Endothelial cell of umbilical vein (primary cell): Measurements from ENCODE around the gene FADS2. TPM values are rescaled to one million over a fixed set of nuclear protein-coding genes. Genes with fewer than 3 reads are reported as not detected.

Source experiments
- BruUV-seq: library from RNA; stranded (reverse); fragments of 400-500 nt; replicated peaks from 2 replicates; lab custom pipeline; 2021; lab: Mats Ljungman, UMichigan
- CTCF ChIA-PET: fragments of 300-600, 350-600 bp; sonication (Branson Sonifier 250); formaldehyde crosslinking; loops from one replicate; lab custom pipeline; 2021; ENCODE audit warnings: antibody characterized with exemption, inconsistent platforms; lab: Charles Lee
- POLR2A ChIA-PET: fragments of 300-600, 350-600 bp; sonication (Branson Sonifier 250); formaldehyde crosslinking; loops from one replicate; lab custom pipeline; 2021; ENCODE audit warnings: antibody characterized with exemption, inconsistent platforms; lab: Charles Lee
- DNase-seq: peaks from one replicate; pipeline ENCODE4 v3.0.0-alpha.2; 2011; ENCODE audit warnings: low read depth, low spot score
- FAIRE-seq: peaks from 2 replicates; lab custom pipeline; 2011; peaks lifted over from hg19 to GRCh38; lab: Jason Lieb, UNC
- H2AFZ ChIP-seq: 2 replicates; pipeline ENCODE4 v1.6.0; 2012; ENCODE audit warnings: low read depth, low read length, control low read depth, inconsistent platforms
- H3K27ac ChIP-seq: 2 replicates; pipeline ENCODE4 v1.5.1; 2011; ENCODE audit warnings: low read depth, mild to moderate bottlenecking, control low read depth, low read length, moderate library complexity; ENCODE audit not compliant: insufficient read depth
- H3K27me3 ChIP-seq, 2 experiments: 2 replicates each; pipeline versions ENCODE4 v1.6.0 to v1.6.1; 2011; ENCODE audit warnings: low read length in 2 of 2, mixed read lengths in 1 of 2; ENCODE audit not compliant: control insufficient read depth in 2 of 2, insufficient read depth in 2 of 2
- H3K36me3 ChIP-seq, 2 experiments: 2 replicates in 1 of 2; 3 replicates in 1 of 2; pipeline ENCODE4 v1.5.1; 2011; ENCODE audit warnings: low read length in 2 of 2, mild to moderate bottlenecking in 1 of 2, moderate library complexity in 1 of 2; ENCODE audit not compliant: control insufficient read depth in 2 of 2, insufficient read depth in 2 of 2; ENCODE audit errors: extremely low read depth in 1 of 2
- H3K4me1 ChIP-seq: 3 replicates; pipeline ENCODE4 v1.5.1; 2011; ENCODE audit warnings: mild to moderate bottlenecking, low read length; ENCODE audit not compliant: control insufficient read depth, insufficient read depth; ENCODE audit errors: extremely low read depth
- H3K4me2 ChIP-seq: 2 replicates; pipeline ENCODE4 v1.6.1; 2011; ENCODE audit warnings: low read length, control low read depth, mixed read lengths; ENCODE audit not compliant: insufficient read depth
- H3K4me3 ChIP-seq, 3 experiments: fragments of 200-600 bp in 1 of 3; sonication (generic), shearing (Covaris generic) in 1 of 3; replicated peaks in 1 of 3; 2 replicates each; pipeline ENCODE4 v1.5.1; 2011 to 2016; ENCODE audit warnings: control low read depth in 3 of 3, low read length in 3 of 3, mild to moderate bottlenecking in 2 of 3, inconsistent platforms in 1 of 3, low read depth in 1 of 3, moderate library complexity in 1 of 3; ENCODE audit not compliant: insufficient read depth in 1 of 3
- H3K79me2 ChIP-seq: 2 replicates; pipeline ENCODE4 v1.6.0; 2012; ENCODE audit warnings: low read length, inconsistent platforms; ENCODE audit not compliant: control insufficient read depth, insufficient read depth
- H3K9ac ChIP-seq: replicated peaks from 2 replicates; pipeline ENCODE3; 2011; ENCODE audit warnings: low read length, control low read depth; ENCODE audit not compliant: insufficient read depth; ENCODE audit errors: extremely low read depth
- H3K9me1 ChIP-seq: replicated peaks from 3 replicates; pipeline ENCODE4 v1.6.0; 2011; ENCODE audit warnings: mild to moderate bottlenecking, low read length; ENCODE audit not compliant: control insufficient read depth, insufficient read depth; ENCODE audit errors: extremely low read depth
- H3K9me3 ChIP-seq: replicated peaks from 2 replicates; pipeline ENCODE4 v1.5.1; 2012; ENCODE audit warnings: low read length, inconsistent platforms; ENCODE audit not compliant: control insufficient read depth, insufficient read depth
- H4K20me1 ChIP-seq: replicated peaks from 2 replicates; pipeline ENCODE3; 2011; ENCODE audit warnings: mild to moderate bottlenecking, low read length; ENCODE audit not compliant: control insufficient read depth, insufficient read depth; ENCODE audit errors: extremely low read depth
- CTCF ChIP-seq, 2 donors: IDR thresholded peaks; 1 replicate in 1 of 2; 2 replicates in 1 of 2; pipeline ENCODE4 v1.5.1; 2011; ENCODE audit warnings: low read length in 2 of 2, mild to moderate bottlenecking in 2 of 2, moderate library complexity in 2 of 2, control low read depth in 1 of 2, inconsistent platforms in 1 of 2, low read depth in 1 of 2; ENCODE audit not compliant: insufficient read depth in 1 of 2; ENCODE audit errors: extremely low read depth in 1 of 2
- EZH2 ChIP-seq: IDR thresholded peaks from 2 replicates; pipeline ENCODE4 v1.6.1; 2012; ENCODE audit warnings: borderline replicate concordance, low read depth, mild to moderate bottlenecking, moderate library complexity, low read length, inconsistent platforms; ENCODE audit not compliant: severe bottlenecking
- FOS ChIP-seq: IDR thresholded peaks from 2 replicates; pipeline ENCODE4 v1.6.1; 2011; ENCODE audit warnings: mild to moderate bottlenecking, low read length, moderate library complexity, borderline replicate concordance; ENCODE audit not compliant: insufficient read depth
- GATA2 ChIP-seq: IDR thresholded peaks from 2 replicates; pipeline ENCODE4 v1.7.0; 2011; ENCODE audit warnings: low read depth, mild to moderate bottlenecking, moderate library complexity, mixed read lengths, low read length; ENCODE audit not compliant: insufficient read length, insufficient read depth
- JUN ChIP-seq: IDR thresholded peaks from 2 replicates; pipeline ENCODE4 v1.6.1; 2011; ENCODE audit warnings: borderline replicate concordance, low read depth; ENCODE audit not compliant: insufficient read length, insufficient read depth
- MYC ChIP-seq: IDR thresholded peaks from one replicate; pipeline ENCODE4 v1.6.1; 2011; ENCODE audit warnings: mild to moderate bottlenecking, low read depth, low read length
- POLR2AphosphoS5 ChIP-seq: IDR thresholded peaks from 2 replicates; pipeline ENCODE4 v1.6.1; 2012; ENCODE audit warnings: low read depth, mild to moderate bottlenecking, control low read depth, low read length, moderate library complexity; ENCODE audit not compliant: insufficient read depth
- dilution Hi-C: fragments of 300-500 bp; cut with MboI; formaldehyde crosslinking; loops from one replicate; pipeline ENCODE4 v1.15.0; 2019; ENCODE audit warnings: low sequenced_read_pairs; ENCODE audit not compliant: extremely low pct_ligation_motif_present
- intact Hi-C: fragments of 100-400 bp; cut with micrococcal nuclease; formaldehyde crosslinking; loops from one replicate; pipeline ENCODE4 v1.10.0; 2022
- polyA plus RNA-seq, 4 experiments: library from polyadenylated mRNA; depleted of rRNA in 3 of 4; stranded (reverse) in 3 of 4; unstranded in 1 of 4; fragments of >200 nt; gene quantifications; 2 replicates each; pipeline versions ENCODE4 v1.2.1 to v1.2.3, GENCODE V29; 2011 to 2012; ENCODE audit warnings: missing spikeins in 1 of 4
- total RNA-seq: library from RNA; stranded (reverse); gene quantifications from 2 replicates; pipeline ENCODE4 v1.2.3, GENCODE V29; 2021
- TF ChIP-seq, protein P1 (sequence below): IDR thresholded peaks from 2 replicates; pipeline ENCODE4 v1.6.1; 2011; ENCODE audit not compliant: insufficient read depth, insufficient read length

FADS2 gene
- total and polyA plus RNA-seq, 2 donors (not counting 3 experiments of a cell fraction or from before 2014, with no cell fraction given), result 668 to 898 TPM

DNA sequence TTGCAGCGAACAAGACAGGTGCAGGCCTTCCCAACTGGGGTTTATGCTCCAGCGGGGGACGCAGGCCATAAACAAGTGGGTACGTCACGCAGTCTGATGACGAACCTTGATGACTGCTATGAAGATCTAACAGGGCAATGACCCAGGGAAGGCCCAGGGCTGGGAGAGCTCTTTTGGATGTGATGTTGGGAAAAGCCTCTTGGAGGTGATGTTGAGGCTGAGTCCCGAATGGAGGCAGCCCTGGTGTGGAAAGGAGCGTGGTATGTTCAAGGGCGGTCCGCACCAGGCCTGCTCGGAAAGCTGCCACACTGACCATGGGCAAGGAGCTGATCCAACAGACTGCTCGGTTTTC is 5.8 kb downstream of the FADS2 start:
- CTCF ChIA-PET, result interaction anchor here (1.2 to 5.7 kb wide), 5 partner anchors 16 to 248 kb away, joined by 4 to 38 read pairs (median 8); partner anchors contain the start of gene FADS1
- POLR2A ChIA-PET, result interaction anchor here (2.3 kb wide), 1 partner anchor 19 kb away, joined by 10 read pairs; no protein-coding TSS in a partner anchor

More for the DNA sequence above, 5.8 kb downstream of the FADS2 start:
- no peak for FAIRE-seq
- Histone ChIP-seq H3K27me3 (no peaks in the 10 kb centered on the region), H2AFZ (no peak overlapping the region), H3K9ac (peak overlapping the region; percentile 53), H3K9me1 (no peaks in the 10 kb centered on the region), H3K27ac (peak overlapping the region; percentile 98), H4K20me1 (peaks cover 4% of the 10 kb centered on the region), H3K36me3 (peaks cover 7 to 18% of the 10 kb centered on the region in 2 experiments), H3K4me2 (peak overlapping the region; percentile 18), H3K9me3 (no peaks in the 10 kb centered on the region), H3K79me2 (peaks cover 92% of the 10 kb centered on the region), H3K4me1 (peaks cover 60% of the 10 kb centered on the region), H3K4me3 (no peak overlapping the region)
- no TSS peak for BruUV-seq
- TF ChIP-seq FOS, result no peak
- no peak for TF ChIP-seq CTCF (IDR thresholded peaks at IDR 0.05; ENCODE audit: extremely low read depth in 1 of 2, insufficient read depth in 1 of 2, low read depth in 1 of 2, low read length in 2 of 2)
- TF ChIP-seq, protein P1, sequence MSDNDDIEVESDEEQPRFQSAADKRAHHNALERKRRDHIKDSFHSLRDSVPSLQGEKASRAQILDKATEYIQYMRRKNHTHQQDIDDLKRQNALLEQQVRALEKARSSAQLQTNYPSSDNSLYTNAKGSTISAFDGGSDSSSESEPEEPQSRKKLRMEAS, result no peak
- TF ChIP-seq EZH2, result no peak
- no peak for TF ChIP-seq GATA2
- no peak for TF ChIP-seq POLR2AphosphoS5
- TF ChIP-seq MYC, result no peak
- no peak for TF ChIP-seq JUN
- dilution Hi-C loops (no loop called here), intact Hi-C loops (loop anchor here (1.0 to 2.0 kb wide), 4 partner anchors 12 to 57 kb away; partner anchors contain the start of genes FADS3, FEN1 and TMEM258)
- no peak for DNase-seq
